B cell (primary cell): ENCODE data around the gene CCDC117.

Experiments
- CTCF ChIP-seq: fragments of 200-600 bp; IDR thresholded peaks from one replicate; pipeline ENCODE4 v1.8.0; 2022; ENCODE audit warnings: antibody characterized with exemption, mild to moderate bottlenecking
- EZH2 ChIP-seq: IDR thresholded peaks from 2 replicates; pipeline ENCODE4 v1.6.1; 2012; ENCODE audit warnings: borderline replicate concordance, low read depth, mild to moderate bottlenecking, moderate library complexity, low read length; ENCODE audit not compliant: insufficient read depth, poor library complexity, severe bottlenecking

GRCh38 chr22:28817919-28818859 lies 45.7 kb downstream of the CCDC117 start:
- TF ChIP-seq CTCF = no peak
- TF ChIP-seq EZH2 = no peak
